Prostate gland (tissue), 2 donors: ENCODE data around the gene MS4A3.

Source experiments
- POLR2A ChIP-seq: fragments of 450-650 bp; IDR thresholded peaks from one replicate; pipeline ENCODE4 v1.6.1; 2016; ENCODE audit warnings: antibody characterized with exemption, mild to moderate bottlenecking
- POLR2AphosphoS5 ChIP-seq: sonication (generic); formaldehyde crosslinking; IDR thresholded peaks from one replicate; pipeline ENCODE4 v1.6.1; 2017; ENCODE audit warnings: antibody characterized with exemption
- TF ChIP-seq, protein P1 (sequence below), 4 experiments: fragments of 200-600 bp in 2 of 4; fragments of 450-650 bp in 2 of 4; sonication (generic) in 2 of 4; IDR thresholded peaks; 1 replicate in 3 of 4; 2 replicates in 1 of 4; pipeline ENCODE4 v1.5.1; 2016 to 2019; ENCODE audit warnings: antibody characterized with exemption in 4 of 4, mild to moderate bottlenecking in 2 of 4, moderate library complexity in 2 of 4

DNA sequence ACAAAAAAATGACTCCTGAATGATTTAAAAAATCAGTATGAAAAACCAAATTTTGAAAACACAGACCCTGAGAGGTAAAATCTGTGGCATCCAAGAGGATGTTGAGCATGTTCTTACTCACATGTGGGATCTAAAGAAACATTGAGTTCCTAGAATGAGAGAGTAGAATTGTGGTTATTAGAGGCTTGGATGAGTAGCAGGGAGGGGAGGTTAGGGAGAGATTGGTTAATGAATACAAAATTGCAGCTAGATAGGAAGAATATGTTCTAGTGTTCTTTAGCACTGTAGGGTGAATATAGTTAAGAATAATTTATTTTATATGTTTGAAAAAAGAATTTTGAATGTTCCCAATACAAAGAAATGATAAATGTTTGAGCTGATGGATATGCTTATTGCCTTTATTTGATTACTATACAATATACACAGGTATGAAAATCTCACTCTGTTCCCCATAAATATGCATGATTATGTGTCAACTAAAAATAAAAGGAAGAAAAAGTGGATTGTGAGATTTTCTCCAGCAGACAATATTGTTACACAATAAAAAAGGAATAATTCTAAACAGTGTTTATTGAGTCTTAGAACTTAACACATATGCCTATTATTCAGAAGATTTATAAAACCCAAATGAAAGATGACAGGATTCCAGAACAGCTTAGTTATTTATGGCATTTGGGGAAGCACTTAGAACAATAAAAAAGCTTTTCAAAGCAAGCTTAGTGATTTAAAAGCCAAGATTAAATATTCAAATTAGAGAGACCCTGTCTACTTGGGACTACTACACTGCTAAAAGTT lies 60.7 kb downstream of the MS4A3 start:
- TF ChIP-seq, protein P1, sequence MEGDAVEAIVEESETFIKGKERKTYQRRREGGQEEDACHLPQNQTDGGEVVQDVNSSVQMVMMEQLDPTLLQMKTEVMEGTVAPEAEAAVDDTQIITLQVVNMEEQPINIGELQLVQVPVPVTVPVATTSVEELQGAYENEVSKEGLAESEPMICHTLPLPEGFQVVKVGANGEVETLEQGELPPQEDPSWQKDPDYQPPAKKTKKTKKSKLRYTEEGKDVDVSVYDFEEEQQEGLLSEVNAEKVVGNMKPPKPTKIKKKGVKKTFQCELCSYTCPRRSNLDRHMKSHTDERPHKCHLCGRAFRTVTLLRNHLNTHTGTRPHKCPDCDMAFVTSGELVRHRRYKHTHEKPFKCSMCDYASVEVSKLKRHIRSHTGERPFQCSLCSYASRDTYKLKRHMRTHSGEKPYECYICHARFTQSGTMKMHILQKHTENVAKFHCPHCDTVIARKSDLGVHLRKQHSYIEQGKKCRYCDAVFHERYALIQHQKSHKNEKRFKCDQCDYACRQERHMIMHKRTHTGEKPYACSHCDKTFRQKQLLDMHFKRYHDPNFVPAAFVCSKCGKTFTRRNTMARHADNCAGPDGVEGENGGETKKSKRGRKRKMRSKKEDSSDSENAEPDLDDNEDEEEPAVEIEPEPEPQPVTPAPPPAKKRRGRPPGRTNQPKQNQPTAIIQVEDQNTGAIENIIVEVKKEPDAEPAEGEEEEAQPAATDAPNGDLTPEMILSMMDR (IDR thresholded peaks at IDR 0.05): no peak
- no peak for TF ChIP-seq POLR2A
- TF ChIP-seq POLR2AphosphoS5: no peak
